Right lobe of liver (tissue), 6 donors: ENCODE measurements around the gene CASKIN1. TPM values are rescaled to one million over a fixed set of nuclear protein-coding genes. Genes with fewer than 3 reads are reported as not detected.

ENCODE experiments used
- ATAC-seq, 4 donors: fragments of 200-7000 bp; cut with Tn5 transposase; one replicate each; pipeline ENCODE4 v1.9.1; 2020; ENCODE audit warnings: mild to moderate bottlenecking in 4 of 4, moderate library complexity in 4 of 4
- DNase-seq, 3 donors: peaks; one replicate each; pipeline ENCODE4 v3.0.0-alpha.2; 2020
- H3K27ac ChIP-seq, 3 donors: fragments of 200-600 bp; one replicate each; pipeline ENCODE4 v1.8.0; 2022
- H3K27me3 ChIP-seq, 2 donors: fragments of 200-600 bp; one replicate each; pipeline ENCODE4 v1.8.0; 2022
- H3K36me3 ChIP-seq, 4 donors: fragments of 200-600 bp; sonication (generic) in 1 of 4; one replicate each; pipeline versions ENCODE4 v1.5.1 to v1.8.0; 2017 to 2022; ENCODE audit warnings: control low read depth in 1 of 4
- H3K4me1 ChIP-seq, 4 donors: fragments of 200-600 bp; sonication (generic) in 1 of 4; one replicate each; pipeline versions ENCODE4 v1.5.1 to v1.8.0; 2017 to 2022; ENCODE audit warnings: control low read depth in 1 of 4
- H3K4me3 ChIP-seq, 3 donors: fragments of 200-600 bp; one replicate each; pipeline ENCODE4 v1.8.0; 2022
- H3K9me3 ChIP-seq, 4 donors: fragments of 200-600 bp; sonication (generic) in 1 of 4; one replicate each; pipeline versions ENCODE4 v1.5.1 to v1.8.0; 2017 to 2022; ENCODE audit warnings: control low read depth in 1 of 4
- POLR2A ChIP-seq: fragments of 450-650 bp; IDR thresholded peaks from one replicate; pipeline ENCODE4 v1.6.1; 2017; ENCODE audit warnings: antibody characterized with exemption, mild to moderate bottlenecking
- whole genome bisulfite sequencing: methylation state at CpG from one replicate; pipeline ENCODE4 v1.1.6; 2018; ENCODE audit warnings: low coverage, low lambda C conversion rate; ENCODE audit not compliant: insufficient coverage; ENCODE audit errors: missing lambda C conversion rate; 5-methylcytosine and 5-hydroxymethylcytosine counted together
- intact Hi-C, 2 donors: fragments of 100-400 bp; cut with DNase I; formaldehyde crosslinking; loops; one replicate each; pipeline versions ENCODE4 v1.11.2 to v1.14.1; 2022
- total RNA-seq, 6 experiments: library from RNA; depleted of rRNA in 2 of 6; stranded (reverse); fragments of >200 nt in 2 of 6; fragmentation: NEBNext Ultra II Directional in 3 of 6; extraction: Animal tissue kit (Norgen Biotek cat#: 25700) in 3 of 6; gene quantifications; one replicate each; pipeline versions ENCODE4 v1.1.0 to v1.2.4, GENCODE V29; 2016 to 2023
- TF ChIP-seq, protein P1 (sequence below), 4 donors: fragments of 200-600 bp in 3 of 4; fragments of 450-650 bp in 1 of 4; IDR thresholded peaks; one replicate each; pipeline versions ENCODE4 v1.5.1 to v1.8.0; 2016 to 2022; ENCODE audit warnings: antibody characterized with exemption in 4 of 4, mild to moderate bottlenecking in 2 of 4
- donor health status: DM: no; HTN: yes; CAD: no.
- donor health status: DM: no; HTN: no; CAD: no.
- donor health status: DM: no; HTN: no; CAD: no.
- donor health status: DM: no; HTN: yes; CAD: no.
- donor health status: DM: no; HTN: yes; CAD: no.

The CASKIN1 gene
- total RNA-seq, 6 experiments from 2014 or later = not detected

DNA sequence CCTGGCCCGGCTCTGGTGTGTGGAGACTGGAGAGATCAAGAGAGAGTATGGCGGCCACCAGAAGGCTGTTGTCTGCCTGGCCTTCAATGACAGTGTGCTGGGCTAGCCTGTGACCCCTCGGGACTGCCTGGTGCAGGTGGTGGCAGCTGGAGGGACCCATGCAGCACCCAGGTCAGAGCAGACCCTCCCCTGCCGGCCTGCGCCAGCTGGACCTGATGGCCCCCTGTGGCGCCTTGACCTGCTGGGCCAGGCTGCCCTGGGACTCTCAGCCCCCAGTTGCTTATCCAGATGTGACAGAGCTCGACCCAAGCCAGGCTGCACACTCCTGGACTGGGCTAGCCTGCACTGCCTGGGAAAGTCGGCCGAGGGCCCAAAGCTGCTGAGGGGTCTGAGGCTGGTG, 12.4 kb upstream of the CASKIN1 start:
- H3K9me3 ChIP-seq = no peaks in the 10 kb centered on the region
- no peak for ATAC-seq
- H3K27ac ChIP-seq = no peak overlapping the region
- DNase-seq = peak in 1 of 3 donors; percentile 49
- no CpG with 5 or more reads among the region's 9 CpGs for WGBS
- no peaks in the 10 kb centered on the region for H3K27me3 ChIP-seq
- peaks cover 0 to 30% (median 15%) of the 10 kb centered on the region in 4 donors for H3K4me1 ChIP-seq
- intact Hi-C loops = no loop called here
- H3K4me3 ChIP-seq = no peak overlapping the region
- TF ChIP-seq, protein P1, sequence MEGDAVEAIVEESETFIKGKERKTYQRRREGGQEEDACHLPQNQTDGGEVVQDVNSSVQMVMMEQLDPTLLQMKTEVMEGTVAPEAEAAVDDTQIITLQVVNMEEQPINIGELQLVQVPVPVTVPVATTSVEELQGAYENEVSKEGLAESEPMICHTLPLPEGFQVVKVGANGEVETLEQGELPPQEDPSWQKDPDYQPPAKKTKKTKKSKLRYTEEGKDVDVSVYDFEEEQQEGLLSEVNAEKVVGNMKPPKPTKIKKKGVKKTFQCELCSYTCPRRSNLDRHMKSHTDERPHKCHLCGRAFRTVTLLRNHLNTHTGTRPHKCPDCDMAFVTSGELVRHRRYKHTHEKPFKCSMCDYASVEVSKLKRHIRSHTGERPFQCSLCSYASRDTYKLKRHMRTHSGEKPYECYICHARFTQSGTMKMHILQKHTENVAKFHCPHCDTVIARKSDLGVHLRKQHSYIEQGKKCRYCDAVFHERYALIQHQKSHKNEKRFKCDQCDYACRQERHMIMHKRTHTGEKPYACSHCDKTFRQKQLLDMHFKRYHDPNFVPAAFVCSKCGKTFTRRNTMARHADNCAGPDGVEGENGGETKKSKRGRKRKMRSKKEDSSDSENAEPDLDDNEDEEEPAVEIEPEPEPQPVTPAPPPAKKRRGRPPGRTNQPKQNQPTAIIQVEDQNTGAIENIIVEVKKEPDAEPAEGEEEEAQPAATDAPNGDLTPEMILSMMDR (IDR thresholded peaks at IDR 0.05) = no peak
- no peak for TF ChIP-seq POLR2A
- peaks cover 0 to 19% (median 7%) of the 10 kb centered on the region in 4 donors for H3K36me3 ChIP-seq

DNA sequence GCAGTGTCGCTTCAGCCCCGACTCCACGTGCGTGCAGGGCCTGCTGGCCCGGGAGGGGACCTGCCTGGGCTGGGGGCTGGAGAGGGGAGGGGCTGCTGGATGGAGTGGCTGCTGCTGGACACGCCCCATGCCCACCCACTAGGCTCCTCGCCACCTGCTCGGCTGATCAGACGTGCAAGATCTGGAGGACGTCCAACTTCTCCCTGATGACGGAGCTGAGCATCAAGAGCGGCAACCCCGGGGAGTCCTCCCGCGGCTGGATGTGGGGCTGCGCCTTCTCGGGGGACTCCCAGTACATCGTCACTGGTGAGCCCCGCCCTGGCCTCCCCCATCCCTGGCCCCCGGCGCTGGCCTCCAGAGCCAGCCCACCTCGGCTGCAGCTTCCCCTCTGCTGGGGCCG, 11.9 kb upstream of the CASKIN1 start:
- Histone ChIP-seq H3K36me3 (peaks cover 0 to 19% (median 7%) of the 10 kb centered on the region in 4 donors), H3K27me3 (no peaks in the 10 kb centered on the region), H3K4me1 (peaks cover 0 to 25% (median 12%) of the 10 kb centered on the region in 4 donors), H3K27ac (no peak overlapping the region), H3K4me3 (no peak overlapping the region), H3K9me3 (no peaks in the 10 kb centered on the region)
- TF ChIP-seq, protein P1 (IDR thresholded peaks at IDR 0.05) = no peak
- no peak for TF ChIP-seq POLR2A
- DNase-seq (peak in 1 of 3 donors; percentile 56), ATAC-seq (no peak)
- intact Hi-C loops = no loop called here
- WGBS = no CpG with 5 or more reads among the region's 23 CpGs

DNA sequence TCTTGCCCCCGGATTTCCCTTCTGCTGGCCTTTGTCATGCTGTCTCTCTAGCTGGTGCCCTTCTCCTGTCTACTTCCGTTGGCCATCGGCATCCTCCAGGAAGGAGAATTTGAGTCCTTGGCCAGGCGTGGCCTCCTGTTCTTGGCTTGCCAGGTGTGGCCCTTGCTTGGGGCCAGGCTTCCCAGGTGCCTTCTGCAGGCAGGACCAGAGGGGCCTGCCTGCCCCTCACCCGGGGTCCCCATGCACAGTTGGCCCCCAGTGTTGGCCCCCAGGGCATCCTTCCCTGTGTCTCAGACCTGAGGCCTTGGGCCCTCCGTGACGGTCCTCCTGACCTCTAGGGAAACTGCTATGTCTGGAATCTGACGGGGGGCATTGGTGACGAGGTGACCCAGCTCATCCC, 11.5 kb upstream of the CASKIN1 start:
- ATAC-seq (no peak), DNase-seq (no peak)
- H3K4me1 ChIP-seq = peaks cover 0 to 21% (median 9%) of the 10 kb centered on the region in 4 donors
- H3K36me3 ChIP-seq = peaks cover 0 to 19% (median 7%) of the 10 kb centered on the region in 4 donors
- 97% methylated on average over 5 of the region's 9 CpGs for WGBS
- no peaks in the 10 kb centered on the region for H3K27me3 ChIP-seq
- intact Hi-C loops = no loop called here
- no peak overlapping the region for H3K27ac ChIP-seq
- H3K9me3 ChIP-seq = no peaks in the 10 kb centered on the region
- TF ChIP-seq POLR2A = no peak
- TF ChIP-seq, protein P1 (IDR thresholded peaks at IDR 0.05) = no peak
- H3K4me3 ChIP-seq = no peak overlapping the region

DNA sequence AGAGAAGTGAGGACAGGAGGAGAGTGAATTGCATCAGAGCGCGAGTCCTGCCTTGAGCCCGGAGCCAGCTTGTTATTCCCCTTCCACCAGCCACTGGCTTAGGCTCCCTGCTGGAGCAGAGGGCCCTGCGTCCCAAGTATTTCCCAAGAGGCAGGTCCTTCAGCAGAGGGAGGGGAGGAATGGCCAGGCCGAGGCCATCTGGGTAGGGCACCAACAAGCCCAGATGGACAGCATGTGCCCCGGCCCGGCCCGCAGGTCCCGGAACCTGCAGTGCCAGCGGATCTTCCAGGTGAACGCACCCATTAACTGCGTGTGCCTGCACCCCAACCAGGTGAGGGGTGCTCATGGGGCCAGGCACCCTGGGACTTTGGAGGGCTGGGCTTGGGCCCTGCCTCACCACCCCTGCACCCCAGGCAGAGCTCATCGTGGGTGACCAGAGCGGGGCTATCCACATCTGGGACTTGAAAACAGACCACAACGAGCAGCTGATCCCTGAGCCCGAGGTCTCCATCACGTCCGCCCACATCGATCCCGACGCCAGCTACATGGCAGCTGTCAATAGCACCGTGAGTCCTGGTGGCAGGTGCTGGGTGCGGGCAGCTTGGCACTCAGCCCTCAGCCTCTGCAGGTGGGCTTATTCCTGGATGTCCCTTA, 10.5 kb upstream of the CASKIN1 start:
- Histone ChIP-seq H3K36me3 (peaks cover 0 to 19% (median 7%) of the 10 kb centered on the region in 4 donors), H3K4me3 (no peak overlapping the region), H3K27me3 (no peaks in the 10 kb centered on the region), H3K9me3 (no peaks in the 10 kb centered on the region), H3K27ac (no peak overlapping the region), H3K4me1 (peaks cover 0 to 18% (median 6%) of the 10 kb centered on the region in 4 donors)
- no peak for DNase-seq
- WGBS = 85% methylated on average over 5 of the region's 23 CpGs
- TF ChIP-seq POLR2A = no peak
- TF ChIP-seq, protein P1 (IDR thresholded peaks at IDR 0.05) = no peak
- no peak for ATAC-seq
- intact Hi-C loops = no loop called here
